22Rv1 (cell line): ENCODE measurements around the gene DLL4.

Experiments used
- H3K27ac ChIP-seq: fragments of 450-650 bp; 2 replicates; pipeline ENCODE4 v1.5.1; 2017
- ZFX ChIP-seq: fragments of 450-650 bp; IDR thresholded peaks from 2 replicates; pipeline ENCODE4 v1.6.1; 2017; ENCODE audit warnings: antibody characterized with exemption, borderline replicate concordance
- TF ChIP-seq, protein P1 (sequence below): fragments of 450-650 bp; IDR thresholded peaks from 2 replicates; pipeline ENCODE4 v1.5.1; 2017; ENCODE audit warnings: mild to moderate bottlenecking

The DLL4 gene

DNA sequence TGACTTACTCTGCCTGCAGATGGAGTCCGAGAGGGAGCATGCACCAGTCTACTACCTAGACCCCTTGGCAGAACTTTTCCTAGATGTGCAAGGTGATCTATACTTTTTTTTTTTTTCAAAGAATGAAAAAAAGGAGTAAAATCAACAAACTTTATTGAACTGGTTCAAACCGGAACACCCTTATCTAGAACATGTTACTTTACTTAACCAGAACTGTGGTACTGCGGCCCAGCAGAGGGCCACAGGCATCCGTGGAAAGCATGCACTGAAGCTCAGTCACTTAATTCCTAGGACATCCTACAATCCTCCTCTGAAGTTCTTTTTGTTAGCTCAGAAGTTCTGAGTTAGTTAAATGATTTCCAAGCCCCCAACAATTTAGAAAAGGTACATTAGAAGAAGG is 45.7 kb downstream of the DLL4 start:
- TF ChIP-seq, protein P1, sequence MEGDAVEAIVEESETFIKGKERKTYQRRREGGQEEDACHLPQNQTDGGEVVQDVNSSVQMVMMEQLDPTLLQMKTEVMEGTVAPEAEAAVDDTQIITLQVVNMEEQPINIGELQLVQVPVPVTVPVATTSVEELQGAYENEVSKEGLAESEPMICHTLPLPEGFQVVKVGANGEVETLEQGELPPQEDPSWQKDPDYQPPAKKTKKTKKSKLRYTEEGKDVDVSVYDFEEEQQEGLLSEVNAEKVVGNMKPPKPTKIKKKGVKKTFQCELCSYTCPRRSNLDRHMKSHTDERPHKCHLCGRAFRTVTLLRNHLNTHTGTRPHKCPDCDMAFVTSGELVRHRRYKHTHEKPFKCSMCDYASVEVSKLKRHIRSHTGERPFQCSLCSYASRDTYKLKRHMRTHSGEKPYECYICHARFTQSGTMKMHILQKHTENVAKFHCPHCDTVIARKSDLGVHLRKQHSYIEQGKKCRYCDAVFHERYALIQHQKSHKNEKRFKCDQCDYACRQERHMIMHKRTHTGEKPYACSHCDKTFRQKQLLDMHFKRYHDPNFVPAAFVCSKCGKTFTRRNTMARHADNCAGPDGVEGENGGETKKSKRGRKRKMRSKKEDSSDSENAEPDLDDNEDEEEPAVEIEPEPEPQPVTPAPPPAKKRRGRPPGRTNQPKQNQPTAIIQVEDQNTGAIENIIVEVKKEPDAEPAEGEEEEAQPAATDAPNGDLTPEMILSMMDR, result no peak
- no peak for TF ChIP-seq ZFX

GRCh38 chr15:40976819-40977218 is 47.7 kb downstream of the DLL4 start:
- no peak for TF ChIP-seq ZFX
- TF ChIP-seq, protein P1, result no peak
- no peak overlapping the region for H3K27ac ChIP-seq

More for the DNA sequence above, 45.7 kb downstream of the DLL4 start:
- H3K27ac ChIP-seq, result no peak overlapping the region

GRCh38 chr15:40978141-40978540 is 49.0 kb downstream of the DLL4 start:
- TF ChIP-seq, protein P1, result no peak
- TF ChIP-seq ZFX, result no peak
- no peak overlapping the region for H3K27ac ChIP-seq

GRCh38 chr15:40978562-40978961 is 49.4 kb downstream of the DLL4 start:
- H3K27ac ChIP-seq, result no peak overlapping the region
- TF ChIP-seq, protein P1, result no peak
- no peak for TF ChIP-seq ZFX

DNA sequence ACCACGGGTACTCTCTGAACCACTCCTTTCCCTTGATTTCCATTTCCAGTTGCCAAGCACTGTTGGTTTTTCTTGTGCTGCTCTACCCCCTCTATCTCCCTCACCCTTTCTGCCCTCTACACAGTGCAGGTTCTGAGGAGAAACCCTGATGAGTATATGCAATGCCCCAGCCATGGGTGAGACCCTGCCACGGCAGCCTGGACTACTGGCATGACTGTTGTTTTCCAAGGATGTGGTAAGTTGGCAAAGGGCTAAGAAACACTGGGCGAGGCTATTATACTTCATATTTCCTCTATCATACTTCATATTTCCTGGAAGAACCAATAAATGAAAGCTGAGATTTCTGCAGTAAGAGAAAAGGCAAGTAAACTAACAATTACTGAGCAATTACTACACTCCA is 52.0 kb downstream of the DLL4 start:
- TF ChIP-seq, protein P1, result no peak
- TF ChIP-seq ZFX, result no peak
- no peak overlapping the region for H3K27ac ChIP-seq

DNA sequence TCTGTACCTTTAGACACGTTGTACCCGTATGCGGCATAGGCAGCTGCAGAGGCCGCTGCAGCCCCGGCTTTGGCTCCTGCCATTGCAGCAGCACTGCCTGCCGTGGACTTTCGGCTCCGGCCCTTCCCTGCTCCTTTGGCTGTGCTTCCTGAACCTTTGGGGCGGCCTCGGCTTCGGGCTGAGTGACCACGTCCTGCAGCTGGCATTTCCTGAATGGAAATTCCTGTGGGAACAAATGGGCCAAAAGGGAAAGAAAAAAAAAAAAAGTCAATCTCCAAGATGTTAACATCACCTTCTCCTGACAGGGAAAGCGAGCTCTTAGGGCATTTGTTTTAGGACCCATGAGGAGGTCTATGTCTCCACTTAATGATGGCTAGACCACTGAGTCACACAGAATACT is 53.7 kb downstream of the DLL4 start:
- H3K27ac ChIP-seq, result no peak overlapping the region
- TF ChIP-seq ZFX, result no peak
- TF ChIP-seq, protein P1, result no peak

DNA sequence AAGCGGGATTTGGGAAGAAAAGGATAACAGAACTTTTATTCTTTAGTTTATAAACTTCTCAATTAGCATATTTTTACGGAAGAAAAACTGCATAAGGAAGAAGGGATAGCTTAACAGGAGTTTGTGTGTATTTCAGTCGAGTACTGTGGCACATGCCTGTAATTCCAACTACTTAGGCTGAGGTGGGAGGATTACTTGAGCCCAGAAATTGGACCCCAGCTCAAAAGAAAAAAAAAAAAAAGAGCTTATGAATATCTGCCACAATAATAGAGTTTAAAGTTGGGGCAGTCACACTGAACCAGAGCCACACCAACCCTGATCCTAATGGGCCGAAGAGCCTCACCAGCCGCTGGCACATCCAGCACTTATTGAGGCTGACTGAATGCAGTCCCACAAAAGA is 55.3 kb downstream of the DLL4 start:
- TF ChIP-seq, protein P1, result no peak
- no peak for TF ChIP-seq ZFX
- H3K27ac ChIP-seq, result no peak overlapping the region
